ENCODE data around the gene CLCN3. TPM values are rescaled to one million over a fixed set of nuclear protein-coding genes. Genes with fewer than 3 reads are reported as not detected.

CLCN3 gene
- total and polyA plus RNA-seq, 9 of the 15 experiments (the other 6 are each of a cell fraction or from before 2014, with no cell fraction given), result 12.7 to 60.6 (median 38.5) TPM

DNA sequence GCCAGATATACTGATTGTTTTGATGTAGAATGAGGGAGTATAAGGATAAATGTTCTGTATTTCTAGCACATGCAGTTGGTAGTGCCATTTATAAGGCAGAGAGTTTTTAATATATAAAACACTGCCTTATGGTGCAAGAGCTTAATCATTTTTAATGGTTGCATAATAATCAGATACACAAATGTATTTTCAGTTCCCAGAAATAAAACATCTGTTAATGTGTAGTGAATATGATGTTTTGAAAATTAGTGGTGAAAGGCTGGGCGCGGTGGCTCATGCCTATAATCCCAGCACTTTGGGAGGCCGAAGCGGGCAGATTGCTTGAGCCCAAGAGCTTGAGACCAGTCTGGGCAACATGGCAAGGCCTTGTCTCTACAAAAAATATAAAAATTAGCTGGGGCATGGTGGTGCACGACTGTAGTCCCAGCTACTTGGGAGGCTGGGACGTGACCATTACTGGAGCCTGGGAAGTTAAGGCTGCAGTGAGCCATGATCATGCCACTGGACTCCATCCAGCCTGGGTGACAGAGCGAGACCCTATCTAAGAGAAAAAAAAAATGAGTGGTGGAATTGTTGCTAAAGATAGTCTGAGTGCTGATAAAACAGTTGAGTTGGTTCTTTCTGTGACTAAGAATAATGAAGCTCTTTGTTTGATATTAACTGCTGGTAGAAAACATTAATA is 29.3 kb downstream of the CLCN3 start (continued):
- TF ChIP-seq KDM1A (IDR thresholded peaks at IDR 0.05), result 0 out of 4 replicates have a peak, but pooled peaks of 1 of the 2 experiments have one; percentile 8
- no peak for TF ChIP-seq HMG20B (CRISPR knock-in tag; IDR thresholded peaks at IDR 0.05)
- TF ChIP-seq SRSF7 (optimal IDR thresholded peaks at IDR 0.05; ENCODE audit: low read depth, low read length), result no peak
- TF ChIP-seq TSC22D4 (tag; IDR thresholded peaks at IDR 0.05), result no peak
- no peak for TF ChIP-seq NR3C1 (CRISPR knock-in tag; IDR thresholded peaks at IDR 0.05)
- TF ChIP-seq ZNF282 (CRISPR knock-in tag; IDR thresholded peaks at IDR 0.05), result no peak
- TF ChIP-seq HOXB6 (CRISPR knock-in tag; IDR thresholded peaks at IDR 0.05; ENCODE audit: borderline replicate concordance), result no peak
- TF ChIP-seq CBFA2T2 (conservative IDR thresholded peaks at IDR 0.05), result peak; percentile 59
- no peak for TF ChIP-seq FOXJ2 (tag; IDR thresholded peaks at IDR 0.05)
- TF ChIP-seq HMGN3 (IDR thresholded peaks at IDR 0.05; ENCODE audit: borderline replicate concordance, extremely low read depth, insufficient read length, low read depth, low read length), result no peak
- no peak for TF ChIP-seq PML (IDR thresholded peaks at IDR 0.05; ENCODE audit: low read length)
- no peak for TF ChIP-seq TOE1 (IDR thresholded peaks at IDR 0.05; ENCODE audit: borderline replicate concordance)
- TF ChIP-seq TOE1 (CRISPR knock-in tag; IDR thresholded peaks at IDR 0.05; ENCODE audit: borderline replicate concordance, low read depth), result no peak
- TF ChIP-seq RB1 (IDR thresholded peaks at IDR 0.05; ENCODE audit: low read depth), result no peak
- TF ChIP-seq, protein P1, sequence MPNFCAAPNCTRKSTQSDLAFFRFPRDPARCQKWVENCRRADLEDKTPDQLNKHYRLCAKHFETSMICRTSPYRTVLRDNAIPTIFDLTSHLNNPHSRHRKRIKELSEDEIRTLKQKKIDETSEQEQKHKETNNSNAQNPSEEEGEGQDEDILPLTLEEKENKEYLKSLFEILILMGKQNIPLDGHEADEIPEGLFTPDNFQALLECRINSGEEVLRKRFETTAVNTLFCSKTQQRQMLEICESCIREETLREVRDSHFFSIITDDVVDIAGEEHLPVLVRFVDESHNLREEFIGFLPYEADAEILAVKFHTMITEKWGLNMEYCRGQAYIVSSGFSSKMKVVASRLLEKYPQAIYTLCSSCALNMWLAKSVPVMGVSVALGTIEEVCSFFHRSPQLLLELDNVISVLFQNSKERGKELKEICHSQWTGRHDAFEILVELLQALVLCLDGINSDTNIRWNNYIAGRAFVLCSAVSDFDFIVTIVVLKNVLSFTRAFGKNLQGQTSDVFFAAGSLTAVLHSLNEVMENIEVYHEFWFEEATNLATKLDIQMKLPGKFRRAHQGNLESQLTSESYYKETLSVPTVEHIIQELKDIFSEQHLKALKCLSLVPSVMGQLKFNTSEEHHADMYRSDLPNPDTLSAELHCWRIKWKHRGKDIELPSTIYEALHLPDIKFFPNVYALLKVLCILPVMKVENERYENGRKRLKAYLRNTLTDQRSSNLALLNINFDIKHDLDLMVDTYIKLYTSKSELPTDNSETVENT (CRISPR knock-in tag; IDR thresholded peaks at IDR 0.05), result no peak
- TF ChIP-seq, protein P2, sequence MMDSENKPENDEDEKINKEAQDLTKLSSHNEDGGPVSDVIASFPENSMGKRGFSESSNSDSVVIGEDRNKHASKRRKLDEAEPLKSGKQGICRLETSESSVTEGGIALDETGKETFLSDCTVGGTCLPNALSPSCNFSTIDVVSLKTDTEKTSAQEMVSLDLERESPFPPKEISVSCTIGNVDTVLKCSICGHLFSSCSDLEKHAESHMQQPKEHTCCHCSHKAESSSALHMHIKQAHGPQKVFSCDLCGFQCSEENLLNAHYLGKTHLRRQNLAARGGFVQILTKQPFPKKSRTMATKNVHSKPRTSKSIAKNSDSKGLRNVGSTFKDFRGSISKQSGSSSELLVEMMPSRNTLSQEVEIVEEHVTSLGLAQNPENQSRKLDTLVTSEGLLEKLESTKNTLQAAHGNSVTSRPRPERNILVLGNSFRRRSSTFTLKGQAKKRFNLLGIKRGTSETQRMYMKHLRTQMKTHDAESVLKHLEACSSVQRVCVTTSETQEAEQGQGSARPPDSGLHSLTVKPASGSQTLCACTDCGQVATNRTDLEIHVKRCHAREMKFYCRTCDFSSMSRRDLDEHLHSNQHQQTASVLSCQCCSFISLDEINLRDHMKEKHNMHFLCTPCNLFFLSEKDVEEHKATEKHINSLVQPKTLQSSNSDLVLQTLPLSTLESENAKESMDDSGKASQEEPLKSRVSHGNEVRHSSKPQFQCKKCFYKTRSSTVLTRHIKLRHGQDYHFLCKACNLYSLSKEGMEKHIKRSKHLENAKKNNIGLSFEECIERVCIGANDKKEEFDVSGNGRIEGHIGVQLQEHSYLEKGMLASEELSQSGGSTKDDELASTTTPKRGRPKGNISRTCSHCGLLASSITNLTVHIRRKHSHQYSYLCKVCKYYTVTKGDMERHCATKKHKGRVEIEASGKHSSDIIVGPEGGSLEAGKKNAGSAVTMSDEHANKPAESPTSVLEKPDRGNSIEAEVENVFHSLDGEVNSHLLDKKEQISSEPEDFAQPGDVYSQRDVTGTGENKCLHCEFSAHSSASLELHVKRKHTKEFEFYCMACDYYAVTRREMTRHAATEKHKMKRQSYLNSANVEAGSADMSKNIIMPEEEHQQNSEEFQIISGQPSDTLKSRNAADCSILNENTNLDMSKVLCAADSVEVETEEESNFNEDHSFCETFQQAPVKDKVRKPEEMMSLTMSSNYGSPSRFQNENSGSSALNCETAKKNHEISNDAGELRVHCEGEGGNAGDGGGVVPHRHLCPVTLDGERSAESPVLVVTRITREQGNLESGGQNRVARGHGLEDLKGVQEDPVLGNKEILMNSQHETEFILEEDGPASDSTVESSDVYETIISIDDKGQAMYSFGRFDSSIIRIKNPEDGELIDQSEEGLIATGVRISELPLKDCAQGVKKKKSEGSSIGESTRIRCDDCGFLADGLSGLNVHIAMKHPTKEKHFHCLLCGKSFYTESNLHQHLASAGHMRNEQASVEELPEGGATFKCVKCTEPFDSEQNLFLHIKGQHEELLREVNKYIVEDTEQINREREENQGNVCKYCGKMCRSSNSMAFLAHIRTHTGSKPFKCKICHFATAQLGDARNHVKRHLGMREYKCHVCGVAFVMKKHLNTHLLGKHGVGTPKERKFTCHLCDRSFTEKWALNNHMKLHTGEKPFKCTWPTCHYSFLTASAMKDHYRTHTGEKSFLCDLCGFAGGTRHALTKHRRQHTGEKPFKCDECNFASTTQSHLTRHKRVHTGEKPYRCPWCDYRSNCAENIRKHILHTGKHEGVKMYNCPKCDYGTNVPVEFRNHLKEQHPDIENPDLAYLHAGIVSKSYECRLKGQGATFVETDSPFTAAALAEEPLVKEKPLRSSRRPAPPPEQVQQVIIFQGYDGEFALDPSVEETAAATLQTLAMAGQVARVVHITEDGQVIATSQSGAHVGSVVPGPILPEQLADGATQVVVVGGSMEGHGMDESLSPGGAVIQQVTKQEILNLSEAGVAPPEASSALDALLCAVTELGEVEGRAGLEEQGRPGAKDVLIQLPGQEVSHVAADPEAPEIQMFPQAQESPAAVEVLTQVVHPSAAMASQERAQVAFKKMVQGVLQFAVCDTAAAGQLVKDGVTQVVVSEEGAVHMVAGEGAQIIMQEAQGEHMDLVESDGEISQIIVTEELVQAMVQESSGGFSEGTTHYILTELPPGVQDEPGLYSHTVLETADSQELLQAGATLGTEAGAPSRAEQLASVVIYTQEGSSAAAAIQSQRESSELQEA (IDR thresholded peaks at IDR 0.05; ENCODE audit: low read depth), result no peak
- TF ChIP-seq SIRT6 (IDR thresholded peaks at IDR 0.05; ENCODE audit: low read depth, low read length), result no peak
- TF ChIP-seq RUNX1 (IDR thresholded peaks at IDR 0.05; ENCODE audit: low read depth), result no peak
- TF ChIP-seq ZFPM2 (CRISPR knock-in tag; IDR thresholded peaks at IDR 0.05), result no peak

All from K562 (cell line).